Breast epithelium (tissue), 3 donors: ENCODE results near the gene CER1.

Source experiments
- POLR2A ChIP-seq: fragments of 450-650 bp; IDR thresholded peaks from one replicate; pipeline ENCODE4 v1.6.1; 2016; ENCODE audit warnings: antibody characterized with exemption, mild to moderate bottlenecking, moderate library complexity
- POLR2AphosphoS5 ChIP-seq, 3 donors: sonication (generic); formaldehyde crosslinking; IDR thresholded peaks; one replicate each; pipeline ENCODE4 v1.6.1; 2017; ENCODE audit warnings: antibody characterized with exemption in 3 of 3
- TF ChIP-seq, protein P1 (sequence below), 3 donors: fragments of 450-650 bp; IDR thresholded peaks; one replicate each; pipeline ENCODE4 v1.5.1; 2016 to 2017; ENCODE audit warnings: antibody characterized with exemption in 3 of 3, mild to moderate bottlenecking in 3 of 3, moderate library complexity in 3 of 3

DNA sequence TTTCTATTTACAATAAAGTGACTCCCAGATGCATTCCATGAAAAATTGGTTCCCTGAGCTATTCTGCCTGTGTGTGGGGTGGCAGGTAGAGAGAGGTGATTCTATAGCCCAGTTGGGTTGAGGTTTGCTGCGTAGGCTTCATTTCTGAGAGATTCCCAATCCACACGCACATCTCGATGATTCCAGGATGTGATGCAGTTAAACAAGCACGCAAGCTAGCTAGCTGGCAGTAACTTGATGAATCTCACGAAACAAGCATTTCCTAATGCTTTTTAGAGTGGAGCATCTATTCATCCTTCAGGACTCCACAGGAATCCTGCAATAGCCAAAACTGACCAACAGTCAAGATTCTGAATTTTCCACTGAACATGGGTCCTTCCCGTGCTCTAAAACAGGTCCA is 43.8 kb upstream of the CER1 start:
- TF ChIP-seq, protein P1, sequence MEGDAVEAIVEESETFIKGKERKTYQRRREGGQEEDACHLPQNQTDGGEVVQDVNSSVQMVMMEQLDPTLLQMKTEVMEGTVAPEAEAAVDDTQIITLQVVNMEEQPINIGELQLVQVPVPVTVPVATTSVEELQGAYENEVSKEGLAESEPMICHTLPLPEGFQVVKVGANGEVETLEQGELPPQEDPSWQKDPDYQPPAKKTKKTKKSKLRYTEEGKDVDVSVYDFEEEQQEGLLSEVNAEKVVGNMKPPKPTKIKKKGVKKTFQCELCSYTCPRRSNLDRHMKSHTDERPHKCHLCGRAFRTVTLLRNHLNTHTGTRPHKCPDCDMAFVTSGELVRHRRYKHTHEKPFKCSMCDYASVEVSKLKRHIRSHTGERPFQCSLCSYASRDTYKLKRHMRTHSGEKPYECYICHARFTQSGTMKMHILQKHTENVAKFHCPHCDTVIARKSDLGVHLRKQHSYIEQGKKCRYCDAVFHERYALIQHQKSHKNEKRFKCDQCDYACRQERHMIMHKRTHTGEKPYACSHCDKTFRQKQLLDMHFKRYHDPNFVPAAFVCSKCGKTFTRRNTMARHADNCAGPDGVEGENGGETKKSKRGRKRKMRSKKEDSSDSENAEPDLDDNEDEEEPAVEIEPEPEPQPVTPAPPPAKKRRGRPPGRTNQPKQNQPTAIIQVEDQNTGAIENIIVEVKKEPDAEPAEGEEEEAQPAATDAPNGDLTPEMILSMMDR (IDR thresholded peaks at IDR 0.05) = no peak
- no peak for TF ChIP-seq POLR2A
- TF ChIP-seq POLR2AphosphoS5 (IDR thresholded peaks at IDR 0.05) = no peak
